SK-N-SH treated with all-trans-retinoic acid at 6 μM for 48 hours (cell line): ENCODE measurements around the gene FGD1.

Experiments
- CSRNP3 ChIP-seq: fragments of 250-450 bp; sonication (Bioruptor Pico); IDR thresholded peaks from 2 replicates; pipeline ENCODE4 v1.5.1; 2021; ENCODE audit warnings: mild to moderate bottlenecking, moderate library complexity
- PPARA ChIP-seq: fragments of 250-450 bp; sonication (Bioruptor Pico); IDR thresholded peaks from 2 replicates; pipeline ENCODE4 v1.5.0; 2020; ENCODE audit warnings: mild to moderate bottlenecking, borderline replicate concordance
- RARB ChIP-seq: fragments of 250-450 bp; sonication (Bioruptor Pico); IDR thresholded peaks from 2 replicates; pipeline ENCODE4 v1.8.0; 2021; ENCODE audit warnings: mild to moderate bottlenecking, moderate library complexity
- TCF4 ChIP-seq: fragments of 250-450 bp; sonication (Bioruptor Pico); IDR thresholded peaks from 2 replicates; pipeline ENCODE4 v1.8.0; 2021; ENCODE audit warnings: mild to moderate bottlenecking, moderate library complexity, borderline replicate concordance
- ZFP30 ChIP-seq: fragments of 450-650 bp; formaldehyde crosslinking; IDR thresholded peaks from 2 replicates; pipeline ENCODE4 v1.5.0; 2022; ENCODE audit warnings: mild to moderate bottlenecking, moderate library complexity
- ZNF565 ChIP-seq: fragments of 450-650 bp; formaldehyde crosslinking; conservative IDR thresholded peaks from 2 replicates; pipeline ENCODE4 v1.5.0; 2020; ENCODE audit warnings: low read depth, mild to moderate bottlenecking, moderate library complexity

- TF ChIP-seq ZFP30 (CRISPR knock-in tag) (no peak), TCF4 (no peak), RARB (CRISPR knock-in tag) (no peak), ZNF565 (CRISPR knock-in tag) (no peak), PPARA (CRISPR knock-in tag) (no peak), CSRNP3 (CRISPR knock-in tag) (no peak)
Observed at GRCh38 chrX:54534271-54534670, 38.2 kb upstream of the FGD1 start.
